Activated T-helper 9 cell treated with anti-CD3 and anti-CD28 coated beads, Interleukin-2, amount 50 U/mL, for 16 hours (primary cell): Measurements from ENCODE around the gene OSBPL5.

Experiments used
- DNase-seq: peaks from one replicate; pipeline ENCODE4 v3.0.0-alpha.2; 2020; ENCODE audit warnings: low read depth

The OSBPL5 gene

DNA sequence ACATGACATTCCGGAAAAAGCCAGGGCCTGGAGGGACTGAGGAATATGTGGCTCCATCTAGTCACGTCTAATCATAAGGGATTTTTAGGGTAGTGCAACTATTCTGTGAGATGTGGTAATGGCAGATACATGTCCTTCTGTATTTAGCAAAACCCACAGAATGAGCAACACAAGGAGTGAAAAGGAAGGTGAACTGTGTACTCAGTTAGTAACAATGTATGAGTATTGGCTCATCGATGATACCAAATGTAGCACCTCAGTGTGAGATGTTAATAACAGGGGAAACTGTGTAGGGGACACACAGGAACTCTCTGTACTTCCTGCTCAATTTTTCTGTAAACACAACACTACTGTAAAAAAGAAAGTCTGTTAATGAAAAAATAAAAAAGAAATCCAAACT lies 65.9 kb downstream of the OSBPL5 start:
- DNase-seq: no peak

DNA sequence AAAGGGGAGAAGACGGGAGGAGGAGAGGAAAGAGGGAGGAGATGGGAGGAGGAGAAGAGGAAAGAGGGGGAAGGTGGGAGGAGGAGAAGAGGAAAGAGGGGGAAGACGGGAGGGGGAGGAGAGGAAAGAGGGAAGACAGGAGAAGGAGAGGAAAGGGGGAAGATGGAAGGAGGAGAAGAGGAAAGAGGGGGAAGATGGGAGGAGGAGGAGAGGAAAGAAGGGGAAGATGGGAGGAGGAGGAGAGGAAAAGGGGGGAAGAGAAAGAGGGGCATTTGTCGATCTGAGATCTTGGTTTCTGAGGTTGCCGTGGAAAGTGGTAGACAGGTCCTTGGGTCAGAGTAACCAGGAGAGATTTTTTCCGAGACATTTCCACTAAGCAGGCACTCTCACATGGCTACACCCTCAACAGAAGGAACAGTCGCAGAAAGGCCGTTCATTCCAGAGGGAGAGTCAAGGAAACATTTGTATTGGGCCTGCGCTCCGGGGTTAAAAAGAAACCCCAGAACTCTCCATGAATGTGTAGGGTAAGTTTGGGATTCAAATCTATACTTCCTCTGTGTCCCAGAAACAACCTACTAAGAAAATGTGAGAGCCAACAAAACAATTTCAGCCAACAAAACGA lies 68.1 kb downstream of the OSBPL5 start:
- no peak for DNase-seq

DNA sequence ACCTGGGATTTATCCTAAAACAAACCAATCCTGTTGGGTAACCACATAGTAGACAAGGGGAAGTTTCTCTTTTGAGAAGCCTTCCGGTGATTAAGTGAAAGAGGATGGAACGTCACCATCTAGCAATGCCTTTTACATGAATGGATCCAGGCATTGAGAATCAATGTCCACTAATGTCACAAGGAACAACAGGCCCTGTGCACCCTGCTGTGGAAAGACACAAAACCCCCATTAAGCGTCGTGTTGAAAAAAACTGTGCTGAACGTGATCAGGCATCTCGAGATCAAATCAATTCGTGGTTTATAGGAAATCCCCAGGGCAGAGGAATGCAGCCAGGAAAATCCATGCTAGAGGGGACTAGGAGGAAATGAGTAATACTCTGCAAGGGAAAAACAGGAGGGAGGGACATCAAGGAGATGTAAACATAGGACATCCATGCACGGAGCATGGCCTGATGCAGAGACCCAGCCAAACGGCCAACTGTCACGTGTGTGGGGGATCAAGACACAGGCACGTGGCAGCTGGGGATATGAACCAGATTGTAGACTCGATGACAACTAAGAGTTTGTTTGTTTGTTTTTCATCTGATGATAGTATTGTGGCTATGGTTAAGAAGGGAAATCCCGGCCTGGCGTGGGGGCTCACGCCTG lies 69.3 kb downstream of the OSBPL5 start:
- DNase-seq: no peak

DNA sequence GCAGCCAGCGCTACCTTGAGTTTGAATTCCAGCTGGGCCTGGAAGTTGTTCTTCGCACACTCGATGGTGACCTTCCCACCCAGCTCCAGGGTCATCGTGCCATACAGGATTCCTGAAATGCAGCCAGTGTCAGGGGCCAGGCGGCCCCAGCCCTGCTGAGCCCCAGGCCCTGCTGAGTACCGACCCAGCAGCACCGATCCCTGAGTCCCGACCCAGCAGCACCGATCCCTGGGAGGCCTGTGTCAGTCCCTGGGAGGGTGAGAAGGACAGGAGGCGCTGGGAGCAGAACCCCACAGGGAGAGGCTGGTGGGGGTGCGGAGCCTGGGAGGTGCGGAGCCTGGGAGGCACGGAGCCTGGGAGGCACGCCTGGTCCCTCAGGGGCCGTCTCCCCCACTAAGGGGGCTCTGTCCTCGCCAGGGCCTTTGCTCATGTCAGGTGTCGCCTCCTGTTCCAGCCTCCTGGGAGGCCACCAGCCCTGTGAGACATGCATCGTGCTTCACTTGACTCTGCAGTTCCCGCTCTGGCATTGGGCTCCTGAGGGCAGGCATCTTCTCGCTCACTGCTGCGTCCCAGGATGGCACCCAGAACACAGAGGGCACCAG lies 70.8 kb downstream of the OSBPL5 start:
- no peak for DNase-seq

DNA sequence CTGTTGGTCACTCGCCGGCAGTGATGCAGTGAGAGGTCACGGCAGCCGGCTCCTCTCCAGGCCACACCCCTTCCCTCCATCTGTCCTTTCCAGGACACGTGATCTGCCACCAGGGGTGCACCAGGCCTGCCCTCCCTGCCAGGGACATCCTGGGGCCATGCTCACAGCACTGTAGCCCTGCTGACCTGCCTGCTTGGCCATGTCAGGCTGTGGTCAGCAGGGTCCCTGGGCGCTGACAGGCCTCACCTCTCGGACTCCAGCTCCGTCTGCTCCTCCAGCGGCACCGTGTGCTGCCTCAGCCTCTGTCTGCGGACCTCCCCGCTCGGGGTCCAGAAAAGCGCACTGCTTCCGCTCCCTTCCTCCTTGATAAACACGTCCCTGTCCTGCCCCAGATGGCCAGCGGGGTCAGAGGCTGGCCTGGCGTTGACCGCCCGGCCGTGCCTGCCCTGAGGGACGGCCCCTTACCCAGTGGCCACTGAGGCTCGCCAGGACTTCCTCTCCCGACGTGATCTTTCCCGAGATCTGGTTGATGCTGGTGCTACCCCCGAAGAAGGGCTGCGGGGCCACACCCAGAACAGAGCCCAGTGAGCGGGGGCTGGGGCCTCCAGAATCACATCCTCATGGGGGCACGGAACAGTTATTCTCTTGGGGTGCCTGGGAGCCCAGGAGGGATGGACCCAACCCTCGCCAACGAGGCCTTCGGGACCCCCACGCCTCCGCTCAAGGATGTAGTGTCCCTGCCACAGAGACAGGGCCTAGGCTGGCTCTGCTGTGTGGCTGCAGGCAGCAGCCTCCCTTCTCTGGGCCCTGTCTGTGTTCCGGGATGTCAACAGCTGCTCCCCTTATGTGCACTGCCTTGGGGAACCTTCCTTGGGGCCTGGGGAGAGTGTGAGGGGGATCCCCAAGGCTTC lies 71.6 kb downstream of the OSBPL5 start:
- no peak for DNase-seq

DNA sequence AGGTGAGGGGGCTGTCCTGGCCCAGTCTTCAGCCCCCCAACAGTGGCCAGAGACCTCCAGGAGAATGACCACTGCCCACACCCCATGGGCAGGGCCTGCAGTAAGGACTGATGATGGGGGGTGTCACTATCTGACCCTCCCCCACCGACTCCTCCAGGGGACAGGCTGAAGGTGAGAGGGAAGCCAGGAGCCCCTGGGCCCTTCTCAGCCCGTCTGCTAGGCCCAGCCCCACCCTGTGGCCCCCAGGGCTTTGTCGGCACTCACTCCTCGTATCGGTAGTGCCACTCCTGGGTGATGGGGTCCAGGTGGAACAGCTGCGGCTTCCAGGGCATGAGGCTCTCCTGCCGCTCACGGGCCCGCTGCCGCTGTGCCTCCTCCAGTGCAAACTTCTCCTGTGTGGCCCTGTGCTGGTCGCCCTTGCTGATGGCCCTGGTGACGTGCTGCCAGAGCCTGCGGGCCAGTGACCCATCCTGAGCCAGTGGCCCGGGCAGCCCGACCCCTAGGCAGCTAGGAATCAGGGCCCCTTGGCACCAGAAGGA lies 72.4 kb downstream of the OSBPL5 start:
- no peak for DNase-seq

DNA sequence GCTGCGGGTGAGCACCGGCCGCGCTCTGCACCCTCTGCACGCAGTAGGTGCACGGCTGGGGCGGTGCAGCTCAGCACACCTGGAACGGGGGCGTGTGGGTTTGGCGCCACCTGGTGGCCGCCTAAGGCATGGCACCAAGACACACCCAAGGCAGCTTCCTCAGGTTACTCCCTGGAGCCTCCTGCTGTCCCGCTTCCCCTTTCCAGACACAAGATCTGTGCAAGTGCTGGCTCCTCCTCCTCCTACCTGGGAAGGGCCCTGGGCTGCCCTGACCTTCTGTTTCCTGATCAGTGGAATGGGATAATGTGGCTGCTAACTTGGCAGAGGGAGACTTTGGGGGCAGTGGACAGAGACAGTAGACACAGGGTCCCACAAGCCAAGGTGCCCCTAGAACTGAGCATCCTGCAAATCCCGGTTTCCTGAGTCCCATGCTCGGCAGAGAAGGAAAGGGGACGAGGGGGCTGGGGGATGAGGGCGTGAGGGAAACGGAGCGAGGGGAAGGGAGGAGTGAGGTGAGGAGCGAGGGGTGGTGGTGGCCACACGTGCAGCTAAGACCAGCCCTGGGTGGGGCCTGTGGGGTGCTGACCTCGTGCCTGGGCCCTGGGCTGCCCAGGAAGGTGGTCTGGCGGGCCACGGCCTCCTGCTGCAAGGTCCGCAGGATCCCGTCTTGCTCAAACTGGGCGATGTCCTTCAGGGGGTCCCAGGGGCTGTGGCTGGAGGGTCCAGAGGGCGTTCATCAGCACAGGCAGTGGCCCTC lies 73.1 kb downstream of the OSBPL5 start:
- peak; percentile 66 for DNase-seq

DNA sequence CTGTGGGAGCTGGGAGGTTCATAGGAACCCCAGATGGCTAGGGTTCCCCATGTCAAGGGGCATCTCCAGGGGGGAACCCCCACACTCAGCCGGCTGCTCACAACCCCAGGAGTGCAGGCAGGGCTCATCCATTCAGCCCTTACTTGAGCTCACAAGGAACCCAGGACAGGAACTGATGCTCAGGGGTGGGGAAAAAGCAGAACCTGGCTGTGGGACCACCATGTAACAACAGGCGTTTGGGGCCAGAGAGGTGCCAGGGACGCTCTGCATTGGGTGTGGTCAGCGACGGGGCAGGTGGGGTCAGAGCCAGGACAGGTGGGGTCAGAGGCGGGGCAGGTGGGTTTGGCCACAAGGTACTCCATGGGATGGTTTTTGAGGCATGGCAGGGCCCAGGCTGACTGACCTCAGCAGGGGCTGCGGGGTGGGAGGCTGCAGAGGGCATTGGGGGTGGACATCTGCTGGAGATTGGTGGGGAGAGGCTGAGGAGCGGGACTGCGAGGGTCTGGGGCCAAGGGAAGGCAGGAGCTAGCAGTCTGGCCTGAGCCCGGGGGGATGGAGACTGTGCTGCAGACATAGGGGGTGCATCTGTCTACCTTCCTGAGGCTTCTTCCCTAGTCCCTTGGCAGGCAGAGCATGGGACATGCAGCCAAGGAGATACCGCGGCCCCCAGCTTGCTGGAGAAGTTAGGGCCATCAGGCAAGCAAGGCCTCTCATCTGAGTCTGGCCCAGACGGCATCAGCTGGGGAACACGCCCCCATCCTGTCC lies 73.8 kb downstream of the OSBPL5 start:
- no peak for DNase-seq

DNA sequence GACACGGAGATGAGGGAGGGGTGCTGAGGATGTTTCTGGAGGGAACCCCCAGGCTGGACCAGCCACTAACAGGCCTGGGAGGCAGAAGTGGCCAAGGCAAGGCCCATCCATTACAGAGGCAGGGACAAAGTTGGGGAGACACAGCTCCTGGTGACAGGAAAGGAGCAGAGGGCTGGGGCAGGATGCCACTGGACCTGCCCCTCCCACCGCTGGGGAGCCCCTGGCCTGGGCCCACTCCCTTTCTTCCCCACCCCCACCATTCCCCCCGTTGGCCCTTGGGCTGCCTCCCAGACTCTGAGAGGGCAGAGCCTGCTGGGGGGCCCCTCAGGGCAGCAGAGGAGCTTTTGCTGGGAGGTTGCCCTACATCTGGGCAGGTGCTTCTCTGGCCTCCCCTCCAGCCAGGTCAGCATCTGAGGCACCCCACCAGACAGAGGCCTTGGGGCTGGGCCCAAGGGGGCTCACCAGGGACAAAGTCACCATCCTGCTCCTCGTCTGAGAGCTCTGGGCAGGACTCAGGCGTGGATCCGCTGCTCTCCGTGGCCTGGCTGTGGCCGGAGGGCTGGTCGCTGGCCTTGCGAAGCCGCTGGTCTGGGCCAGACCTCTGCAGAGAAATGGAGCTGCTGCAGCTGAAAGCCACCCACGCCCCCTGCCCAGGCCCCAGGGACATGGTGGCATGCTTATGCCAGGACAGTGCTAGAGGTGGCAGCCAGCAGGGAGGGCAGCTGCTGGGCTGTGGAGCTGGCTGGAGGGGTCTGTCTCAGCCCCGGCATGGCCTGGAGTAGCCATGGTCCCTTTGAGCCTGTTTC lies 74.8 kb downstream of the OSBPL5 start:
- DNase-seq: no peak

DNA sequence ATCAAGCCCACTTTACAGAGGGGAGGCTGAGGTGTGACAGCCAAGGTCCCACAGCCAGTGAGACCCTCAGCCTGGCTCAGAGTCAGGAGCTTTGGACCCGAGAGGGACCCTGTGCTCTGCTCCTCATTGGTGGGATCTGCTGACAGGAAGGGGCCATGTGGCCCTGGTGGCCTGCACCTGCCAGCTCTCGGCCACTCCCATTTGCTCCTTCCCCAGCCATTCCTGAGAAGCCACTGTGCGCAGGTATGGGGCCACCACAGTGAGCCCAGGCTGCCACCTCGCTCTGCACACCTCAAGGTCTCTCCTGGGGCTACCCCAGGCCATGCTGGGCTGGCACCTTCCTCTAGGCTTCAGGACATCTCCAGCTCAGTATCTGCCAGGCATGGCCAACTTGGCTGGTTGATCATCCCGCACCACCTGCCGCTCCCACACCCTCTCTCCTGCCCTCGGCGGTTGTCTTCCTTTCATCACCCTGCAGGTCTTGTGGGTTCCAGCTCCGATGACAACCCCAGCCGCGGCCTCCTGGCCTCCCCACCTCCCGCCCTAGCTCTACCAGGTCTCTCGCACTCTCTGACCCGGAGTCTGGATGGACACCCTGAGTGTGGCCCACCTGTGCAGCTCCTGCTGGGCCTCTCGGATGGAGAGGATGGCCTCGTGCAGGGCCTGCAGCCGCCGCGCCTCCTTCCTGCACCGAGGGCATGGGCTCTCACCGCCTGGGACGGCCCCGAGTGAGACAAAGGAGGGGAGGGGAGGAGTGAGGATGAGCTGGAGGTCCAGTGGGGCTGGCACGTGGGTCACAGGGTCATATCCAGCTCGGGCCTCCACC lies 75.7 kb downstream of the OSBPL5 start:
- no peak for DNase-seq

DNA sequence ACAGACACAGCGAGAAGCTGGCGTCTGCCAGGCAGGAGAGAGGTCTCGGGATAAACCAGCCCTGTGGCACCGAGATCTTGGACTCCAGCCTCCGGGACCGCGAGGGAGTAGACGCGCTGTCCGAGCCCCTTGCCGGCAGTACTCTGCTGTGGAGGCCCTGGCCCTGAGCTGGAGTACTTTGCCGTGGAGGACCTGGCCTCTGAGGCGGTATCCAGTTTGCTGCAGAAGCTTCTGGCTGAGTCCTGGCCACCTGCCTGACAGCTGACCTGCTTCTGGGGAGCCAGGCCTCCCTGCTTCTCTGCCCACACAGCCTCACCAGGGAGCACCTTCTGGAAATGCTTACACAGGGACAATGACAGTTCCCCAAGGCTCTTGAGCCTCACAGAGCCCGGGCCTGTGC lies 76.3 kb downstream of the OSBPL5 start:
- DNase-seq: no peak

DNA sequence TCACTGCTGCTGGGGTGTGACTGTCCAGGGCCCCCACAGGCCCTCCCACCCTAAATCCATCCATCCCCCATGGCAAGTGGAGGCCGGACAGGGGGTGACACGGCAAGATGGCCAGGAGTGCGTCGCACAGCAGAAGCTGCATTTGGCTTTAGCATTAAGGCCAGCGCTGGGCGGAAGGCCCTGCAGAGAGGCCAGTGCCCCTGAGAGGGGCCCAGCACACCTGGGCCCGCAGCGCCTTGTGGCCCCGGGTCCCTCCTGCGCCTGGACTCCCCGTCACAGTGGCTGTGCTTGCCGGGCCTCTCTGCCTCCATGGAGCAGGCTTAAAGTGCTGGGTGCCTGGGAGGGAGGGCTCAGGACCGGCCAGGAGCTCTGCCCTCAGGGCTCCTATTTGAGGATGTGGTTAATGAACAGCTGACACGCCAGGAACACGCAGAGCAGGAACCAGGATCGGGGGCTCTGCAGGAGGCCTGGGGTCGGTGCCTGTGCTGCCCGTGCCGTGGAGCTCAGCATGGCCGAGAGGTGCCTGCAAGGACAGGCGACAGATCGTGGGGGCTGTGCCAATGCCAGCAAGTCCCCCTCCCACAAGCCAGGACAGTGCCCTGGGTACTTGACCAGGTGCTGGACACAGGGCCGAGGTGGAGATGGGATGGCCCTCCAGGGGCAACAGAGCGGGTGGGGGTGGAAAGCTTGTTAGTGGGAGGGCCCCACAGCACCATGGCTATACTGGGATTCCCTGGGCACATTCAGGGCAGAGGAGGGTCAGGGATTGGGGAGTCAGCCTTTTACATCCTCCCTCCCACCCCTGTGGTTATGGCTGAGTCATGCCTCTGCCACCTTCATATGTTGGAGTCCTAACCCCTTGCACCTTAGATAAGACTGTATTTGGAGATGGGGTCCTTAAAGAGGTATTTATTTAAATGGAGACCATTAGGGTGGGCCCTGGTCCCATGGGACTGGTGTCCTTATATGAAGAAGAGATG lies 77.0 kb downstream of the OSBPL5 start:
- DNase-seq: no peak

DNA sequence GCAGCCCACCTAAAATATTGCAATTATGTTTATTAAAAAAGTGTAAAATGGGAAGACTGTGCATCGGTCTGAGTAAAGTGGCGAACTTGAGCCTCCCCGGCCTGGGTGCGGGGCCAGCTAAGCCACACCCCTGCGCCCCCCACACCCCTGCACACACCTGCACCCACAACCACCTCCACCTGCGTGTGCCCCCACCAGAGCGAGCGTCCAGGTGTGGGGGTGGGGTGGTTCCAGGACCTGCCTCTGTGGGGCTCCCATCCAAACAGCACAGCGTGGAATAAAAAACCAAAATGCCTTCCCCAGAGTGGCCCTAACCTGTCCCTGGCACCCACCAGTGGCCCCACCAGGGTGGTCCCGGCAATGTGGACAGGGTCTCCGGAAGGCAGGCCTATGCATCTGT lies 77.7 kb downstream of the OSBPL5 start:
- no peak for DNase-seq

DNA sequence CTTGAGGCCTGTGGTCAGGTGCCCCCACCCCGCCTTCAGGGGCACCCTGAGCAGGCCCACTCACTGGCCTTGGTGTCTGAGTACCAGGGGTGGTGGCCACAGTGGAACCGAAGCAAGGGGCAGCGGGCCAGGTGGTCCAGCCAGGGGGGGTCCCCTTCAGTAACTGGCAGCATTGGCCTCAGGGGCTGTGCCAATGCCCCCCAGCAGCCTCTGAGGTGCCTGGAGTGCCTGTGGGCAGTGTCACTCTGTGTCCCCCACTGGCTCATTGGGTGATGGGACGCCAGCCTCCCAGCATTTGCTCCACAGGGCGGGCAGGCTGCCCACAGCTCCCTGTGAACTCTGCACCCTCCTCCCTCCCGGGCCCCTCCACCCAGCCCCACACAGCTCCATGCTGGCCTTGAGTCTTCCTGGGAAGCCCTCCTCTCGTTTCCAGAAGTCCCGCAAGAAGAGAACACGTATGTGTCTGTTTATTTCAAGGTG lies 78.4 kb downstream of the OSBPL5 start:
- DNase-seq: no peak

DNA sequence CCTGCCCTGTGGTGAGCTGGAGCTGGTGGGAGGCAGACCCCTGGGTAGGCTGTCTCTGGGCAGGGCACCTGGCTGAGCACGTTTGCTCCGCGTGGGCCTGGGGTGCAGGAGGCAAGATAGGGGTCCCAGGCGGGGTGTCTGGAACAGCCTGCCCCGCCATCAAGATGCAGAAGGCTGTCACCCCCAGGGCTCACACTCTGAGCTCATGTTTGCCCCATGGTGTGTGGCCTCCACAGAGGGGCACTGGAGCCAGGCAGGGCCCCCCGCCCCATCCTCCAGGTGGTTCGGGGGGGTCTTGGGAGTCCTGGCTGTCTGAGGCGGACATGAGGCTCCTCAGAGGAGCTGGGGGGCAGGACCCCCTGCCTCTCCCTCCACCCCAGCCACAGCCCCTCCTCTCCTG lies 79.0 kb downstream of the OSBPL5 start:
- DNase-seq: no peak

DNA sequence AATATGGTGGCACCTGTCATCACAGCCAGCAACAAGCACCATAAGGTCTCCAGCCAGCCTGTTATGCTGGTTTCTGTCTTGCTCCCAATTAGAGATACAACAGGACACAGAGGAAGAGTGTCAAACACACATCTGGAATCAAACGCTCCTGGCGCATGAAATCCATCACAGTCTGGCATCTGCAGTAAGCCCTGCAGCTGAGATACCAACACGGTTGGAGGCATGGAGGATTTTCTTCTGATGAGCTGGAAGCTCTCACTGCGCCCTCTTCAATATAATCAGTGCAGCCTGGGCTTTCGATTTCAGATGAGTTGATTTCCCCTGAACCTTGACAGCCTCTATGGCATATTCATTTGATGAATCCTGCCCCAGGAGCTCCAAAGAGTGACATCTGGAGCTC lies 80.1 kb downstream of the OSBPL5 start:
- DNase-seq: no peak

DNA sequence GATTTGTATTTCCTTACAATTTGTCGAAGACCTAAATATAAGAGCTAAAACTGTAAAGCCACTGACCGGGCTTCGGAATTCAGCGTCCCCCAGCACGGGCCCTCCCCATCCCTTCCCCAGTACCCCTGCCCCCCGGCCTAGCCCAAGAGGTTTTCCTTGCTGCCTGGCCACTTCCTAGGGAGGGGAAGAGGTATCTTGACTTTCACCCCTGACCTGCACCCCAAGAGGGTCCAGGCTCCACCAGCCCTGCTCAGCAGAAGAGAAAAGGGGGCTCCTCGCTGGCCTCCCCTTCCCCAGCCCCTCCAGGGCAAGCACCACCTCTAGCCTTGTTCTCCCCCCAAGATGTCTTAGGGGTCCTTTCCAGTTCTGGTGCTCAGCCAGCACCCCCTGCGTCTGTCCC lies 81.8 kb downstream of the OSBPL5 start:
- DNase-seq: no peak

DNA sequence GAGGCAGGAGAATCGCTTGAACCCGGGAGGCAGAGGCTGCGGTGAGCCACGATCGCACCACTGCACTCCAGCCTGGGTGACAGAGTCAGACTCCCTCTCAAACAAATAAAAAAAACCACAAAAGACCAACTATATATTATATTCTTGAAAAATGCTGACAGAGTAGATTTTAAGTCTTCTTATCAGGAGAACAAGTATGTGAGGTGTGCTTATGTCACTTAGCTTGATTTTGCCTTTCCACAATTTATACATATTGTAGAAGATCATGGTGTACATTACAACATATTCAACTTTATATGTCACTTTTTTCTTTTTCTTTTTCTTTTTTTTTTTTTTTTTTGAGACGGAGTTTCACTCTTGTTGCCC lies 83.7 kb downstream of the OSBPL5 start:
- DNase-seq: no peak
